ENCODE results near the gene ITFG2. TPM values are rescaled to one million over a fixed set of nuclear protein-coding genes. Genes with fewer than 3 reads are reported as not detected.
"Not testable (repeated sequence)": the region's sequence is repeated elsewhere in the genome, so short reads cannot be mapped to it uniquely, and the experiment has no call there.

The ITFG2 gene
- total RNA-seq, 1 donor from 2014 or later = 12.0 TPM

DNA sequence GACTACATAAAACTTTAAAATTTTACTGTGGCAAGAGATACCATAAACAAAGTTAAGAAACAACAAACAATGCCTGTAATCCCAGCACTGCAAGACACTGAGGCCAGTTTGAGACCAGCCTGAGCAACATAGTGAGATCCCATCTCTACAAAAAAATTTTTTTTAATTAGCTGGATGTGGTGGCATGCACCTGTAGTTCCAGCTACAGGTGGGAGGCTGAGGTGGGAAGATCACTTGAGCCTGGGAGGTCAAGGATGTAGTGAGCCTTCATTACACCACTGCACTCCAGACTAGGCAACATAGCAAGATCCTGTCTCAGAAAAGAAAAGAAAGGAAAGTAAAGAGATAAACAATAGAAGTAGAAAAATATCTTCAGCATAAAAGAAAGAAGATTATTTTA is 47.7 kb downstream of the ITFG2 start:
- TF ChIP-seq EZH2 (IDR thresholded peaks at IDR 0.05) = no peak
- TF ChIP-seq, protein P1, sequence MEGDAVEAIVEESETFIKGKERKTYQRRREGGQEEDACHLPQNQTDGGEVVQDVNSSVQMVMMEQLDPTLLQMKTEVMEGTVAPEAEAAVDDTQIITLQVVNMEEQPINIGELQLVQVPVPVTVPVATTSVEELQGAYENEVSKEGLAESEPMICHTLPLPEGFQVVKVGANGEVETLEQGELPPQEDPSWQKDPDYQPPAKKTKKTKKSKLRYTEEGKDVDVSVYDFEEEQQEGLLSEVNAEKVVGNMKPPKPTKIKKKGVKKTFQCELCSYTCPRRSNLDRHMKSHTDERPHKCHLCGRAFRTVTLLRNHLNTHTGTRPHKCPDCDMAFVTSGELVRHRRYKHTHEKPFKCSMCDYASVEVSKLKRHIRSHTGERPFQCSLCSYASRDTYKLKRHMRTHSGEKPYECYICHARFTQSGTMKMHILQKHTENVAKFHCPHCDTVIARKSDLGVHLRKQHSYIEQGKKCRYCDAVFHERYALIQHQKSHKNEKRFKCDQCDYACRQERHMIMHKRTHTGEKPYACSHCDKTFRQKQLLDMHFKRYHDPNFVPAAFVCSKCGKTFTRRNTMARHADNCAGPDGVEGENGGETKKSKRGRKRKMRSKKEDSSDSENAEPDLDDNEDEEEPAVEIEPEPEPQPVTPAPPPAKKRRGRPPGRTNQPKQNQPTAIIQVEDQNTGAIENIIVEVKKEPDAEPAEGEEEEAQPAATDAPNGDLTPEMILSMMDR (IDR thresholded peaks at IDR 0.05) = no peak
- TF ChIP-seq EZH2phosphoT487 (IDR thresholded peaks at IDR 0.05) = no peak
- H3K27me3 ChIP-seq = no peaks in the 10 kb centered on the region
- no peak overlapping the region for H3K4me3 ChIP-seq
- H3F3A ChIP-seq (ENCODE audit: low read depth) = peaks cover 36% of the 10 kb centered on the region
- peaks cover 25% of the 10 kb centered on the region for H4K20me1 ChIP-seq (ENCODE audit: low read depth)
- H2AFZ ChIP-seq (replicated peaks) = no peak overlapping the region
- no peak for DNase-seq (ENCODE audit: low spot score)
- H3K9ac ChIP-seq = no peak overlapping the region
- H3K36me3 ChIP-seq = peaks cover 15% of the 10 kb centered on the region
- peaks cover 25% of the 10 kb centered on the region for H3K4me1 ChIP-seq
- no peaks in the 10 kb centered on the region for H3K79me2 ChIP-seq (ENCODE audit: low read depth)
- H3K4me3 Mint-ChIP-seq = no peak overlapping the region
- H3K36me3 Mint-ChIP-seq = peaks cover 44% of the 10 kb centered on the region
- no peak overlapping the region for H3K4me2 ChIP-seq
- peaks cover 13% of the 10 kb centered on the region for H3K4me1 Mint-ChIP-seq
- H3K27ac Mint-ChIP-seq = no peak overlapping the region
- H3K9me3 Mint-ChIP-seq = no peaks in the 10 kb centered on the region
- H3K27me3 Mint-ChIP-seq (ENCODE audit: insufficient read depth, low read depth) = peaks cover 7% of the 10 kb centered on the region
- no peaks in the 10 kb centered on the region for H3K9me3 ChIP-seq (ENCODE audit: low read depth)
- H3K27ac ChIP-seq = no peak overlapping the region

DNA sequence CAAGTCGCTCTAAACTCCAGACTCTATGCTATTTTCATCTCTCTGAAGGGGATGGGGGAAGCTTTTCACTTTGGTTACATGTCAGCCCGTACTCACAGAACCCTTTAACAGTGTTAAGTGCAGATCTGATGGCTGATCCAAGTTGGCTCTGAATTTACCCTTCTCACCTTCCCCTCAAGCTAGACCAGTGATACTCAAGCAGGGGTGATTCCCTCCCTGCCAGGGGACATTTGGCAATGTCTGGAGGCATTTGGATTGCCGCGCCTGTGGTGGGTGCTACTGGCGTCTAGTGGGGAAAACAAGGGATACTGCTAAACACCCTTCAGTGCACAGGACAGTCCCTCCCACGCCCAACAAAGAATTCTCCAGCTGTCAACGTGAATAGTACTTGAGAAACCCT is 50.4 kb downstream of the ITFG2 start:
- Histone ChIP-seq H3K9me3 (ENCODE audit: low read depth) (no peaks in the 10 kb centered on the region), H3K4me3 (no peak overlapping the region), H3K79me2 (ENCODE audit: low read depth) (no peaks in the 10 kb centered on the region), H3K4me1 (peaks cover 10% of the 10 kb centered on the region), H3F3A (ENCODE audit: low read depth) (peaks cover 25% of the 10 kb centered on the region), H3K27ac (no peak overlapping the region), H3K27me3 (no peaks in the 10 kb centered on the region), H4K20me1 (ENCODE audit: low read depth) (peaks cover 12% of the 10 kb centered on the region), H3K36me3 (peaks cover 15% of the 10 kb centered on the region), H2AFZ (replicated peaks) (no peak overlapping the region), H3K4me2 (no peak overlapping the region), H3K9ac (no peak overlapping the region)
- Mint-ChIP-seq H3K27ac (no peak overlapping the region), H3K27me3 (ENCODE audit: insufficient read depth, low read depth) (peaks cover 2% of the 10 kb centered on the region), H3K4me3 (no peak overlapping the region), H3K9me3 (no peaks in the 10 kb centered on the region), H3K4me1 (no peaks in the 10 kb centered on the region), H3K36me3 (peaks cover 58% of the 10 kb centered on the region)
- no peak for DNase-seq (ENCODE audit: low spot score)
- TF ChIP-seq EZH2 (IDR thresholded peaks at IDR 0.05) (no peak), EZH2phosphoT487 (IDR thresholded peaks at IDR 0.05) (no peak)
- TF ChIP-seq, protein P1 (IDR thresholded peaks at IDR 0.05) = no peak

DNA sequence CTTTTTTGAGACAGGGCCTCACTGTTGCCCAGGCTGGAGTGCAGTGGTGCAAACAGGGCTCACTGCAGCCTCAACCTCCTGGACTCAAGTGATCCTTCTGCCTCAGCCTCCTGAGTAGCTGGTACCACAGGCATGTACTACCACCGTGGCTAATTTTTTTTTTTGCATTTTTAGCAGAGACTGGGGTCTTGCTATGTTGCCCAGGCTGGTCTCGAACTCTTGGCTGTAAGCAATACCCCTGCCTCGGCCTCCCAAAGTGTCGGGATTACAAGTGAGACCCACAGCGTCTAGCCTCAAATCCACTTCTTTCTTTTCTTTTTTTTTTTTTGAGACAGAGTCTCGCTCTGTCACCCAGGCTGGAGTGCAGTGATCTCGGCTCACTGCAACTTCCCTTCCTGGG is 50.9 kb downstream of the ITFG2 start:
- H3K36me3 ChIP-seq = peaks cover 15% of the 10 kb centered on the region

DNA sequence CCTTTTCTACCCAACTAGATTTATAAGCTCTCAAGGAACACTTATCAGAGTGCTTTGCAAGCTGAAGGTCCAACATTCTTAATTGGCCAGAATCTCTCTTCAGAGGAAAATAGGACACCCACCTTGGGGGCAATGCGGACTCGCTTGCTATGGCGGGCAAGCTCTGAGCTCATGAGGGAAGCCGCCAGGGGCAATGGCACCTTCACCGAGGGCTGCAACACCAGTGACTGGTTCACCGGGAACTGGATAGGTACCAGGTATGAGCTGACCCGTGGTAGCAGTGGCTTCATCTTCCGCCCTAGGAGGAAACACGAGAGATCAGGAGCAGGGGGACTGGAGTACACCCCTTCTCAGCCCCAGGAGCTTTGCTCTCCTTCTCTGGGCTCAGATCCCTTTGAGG is 51.7 kb downstream of the ITFG2 start:
- H3K27ac ChIP-seq = no peak overlapping the region
- TF ChIP-seq EZH2 (IDR thresholded peaks at IDR 0.05) (no peak), EZH2phosphoT487 (IDR thresholded peaks at IDR 0.05) (no peak)
- TF ChIP-seq, protein P1 (IDR thresholded peaks at IDR 0.05) = no peak
- Mint-ChIP-seq H3K27me3 (ENCODE audit: insufficient read depth, low read depth) (peaks cover 2% of the 10 kb centered on the region), H3K9me3 (no peaks in the 10 kb centered on the region), H3K27ac (no peak overlapping the region), H3K4me3 (no peak overlapping the region), H3K4me1 (no peaks in the 10 kb centered on the region), H3K36me3 (peaks cover 54% of the 10 kb centered on the region)
- peaks cover 14% of the 10 kb centered on the region for H3F3A ChIP-seq (ENCODE audit: low read depth)
- no peak overlapping the region for H3K4me3 ChIP-seq
- H3K79me2 ChIP-seq (ENCODE audit: low read depth) = no peaks in the 10 kb centered on the region
- no peak overlapping the region for H3K4me2 ChIP-seq
- H2AFZ ChIP-seq (replicated peaks) = no peak overlapping the region
- no peaks in the 10 kb centered on the region for H3K27me3 ChIP-seq
- H3K36me3 ChIP-seq = peaks cover 15% of the 10 kb centered on the region
- H3K4me1 ChIP-seq = no peaks in the 10 kb centered on the region
- H3K9me3 ChIP-seq (ENCODE audit: low read depth) = no peaks in the 10 kb centered on the region
- no peak overlapping the region for H3K9ac ChIP-seq
- no peak for DNase-seq (ENCODE audit: low spot score)
- H4K20me1 ChIP-seq (ENCODE audit: low read depth) = no peaks in the 10 kb centered on the region

More for the DNA sequence above, 50.9 kb downstream of the ITFG2 start:
- H3K9me3 Mint-ChIP-seq; H3K79me2 ChIP-seq (ENCODE audit: low read depth); DNase-seq (ENCODE audit: low spot score); H3K27me3 Mint-ChIP-seq (ENCODE audit: insufficient read depth, low read depth); H3K9ac ChIP-seq; H4K20me1 ChIP-seq (ENCODE audit: low read depth); H3K27me3 ChIP-seq; H3K4me3 Mint-ChIP-seq; H3K4me1 Mint-ChIP-seq; H3K9me3 ChIP-seq (ENCODE audit: low read depth); H3K27ac ChIP-seq; H3K4me3 ChIP-seq; H3K4me1 ChIP-seq; H3K4me2 ChIP-seq; H3K27ac Mint-ChIP-seq; H2AFZ ChIP-seq (replicated peaks): not testable (repeated sequence)
- peaks cover 56% of the 10 kb centered on the region for H3K36me3 Mint-ChIP-seq
- H3F3A ChIP-seq (ENCODE audit: low read depth) = peaks cover 20% of the 10 kb centered on the region

DNA sequence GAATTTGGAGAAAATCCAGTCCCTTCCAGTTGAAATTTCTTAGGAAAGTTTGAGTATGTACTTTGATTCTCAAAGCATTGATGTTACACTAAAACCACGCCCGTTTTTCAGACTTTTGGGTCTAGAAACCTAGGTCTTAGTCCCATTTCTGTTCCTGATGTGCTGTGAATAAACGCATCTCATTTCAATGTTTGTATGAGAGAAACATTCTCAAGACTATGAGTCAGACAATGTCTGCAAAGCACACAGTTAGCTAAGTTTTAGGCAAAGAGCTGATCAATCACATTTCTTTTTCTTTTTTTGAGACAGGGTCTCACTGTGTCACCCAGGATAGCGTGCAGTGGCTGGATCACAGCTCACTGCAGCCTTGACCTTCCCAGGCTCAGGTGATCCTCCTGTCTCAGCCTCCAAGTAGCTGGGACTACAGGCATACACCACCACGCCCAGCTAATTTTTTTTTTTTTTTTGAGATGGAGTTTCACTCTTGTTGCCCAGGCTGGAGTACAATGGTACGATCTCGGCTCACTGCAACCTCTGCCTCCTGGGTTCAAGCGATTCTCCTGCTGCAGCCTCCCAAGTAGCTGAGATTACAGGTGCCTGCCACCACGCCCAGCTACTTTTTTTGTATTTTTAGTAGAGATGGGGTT is 56.6 kb downstream of the ITFG2 start:
- H3K9me3 ChIP-seq (ENCODE audit: low read depth); H3K4me1 ChIP-seq; H3K9me3 Mint-ChIP-seq; H2AFZ ChIP-seq (replicated peaks); H3K27me3 ChIP-seq; H3K4me2 ChIP-seq; H3K4me3 ChIP-seq; H3K36me3 ChIP-seq; DNase-seq (ENCODE audit: low spot score); H3K27ac ChIP-seq; H4K20me1 ChIP-seq (ENCODE audit: low read depth); H3F3A ChIP-seq (ENCODE audit: low read depth); H3K27ac Mint-ChIP-seq; H3K4me1 Mint-ChIP-seq; H3K4me3 Mint-ChIP-seq; H3K9ac ChIP-seq; H3K27me3 Mint-ChIP-seq (ENCODE audit: insufficient read depth, low read depth): not testable (repeated sequence)
- H3K36me3 Mint-ChIP-seq = peaks cover 36% of the 10 kb centered on the region
- peaks cover 28% of the 10 kb centered on the region for H3K79me2 ChIP-seq (ENCODE audit: low read depth)
